ENCODE measurements around the gene HECTD2. TPM values are rescaled to one million over a fixed set of nuclear protein-coding genes. Genes with fewer than 3 reads are reported as not detected.

Gene HECTD2
- total and polyA plus RNA-seq, 2 of the 8 experiments (the other 6 are each of a cell fraction or from before 2014, with no cell fraction given): 5.7 to 11.9 TPM

GRCh38 chr10:91487911-91488582 lies 77.9 kb downstream of the HECTD2 start (continued):
- TF ChIP-seq ASH2L (IDR thresholded peaks at IDR 0.05; ENCODE audit: low read length) (no peak), POU5F1 (IDR thresholded peaks at IDR 0.05; ENCODE audit: low read depth, low read length) (no peak), KDM5A (IDR thresholded peaks at IDR 0.05; ENCODE audit: low read length) (no peak)

Data from H1 (cell line).